K562 (cell line): ENCODE results near the gene MGP. TPM values are rescaled to one million over a fixed set of nuclear protein-coding genes. Genes with fewer than 3 reads are reported as not detected.

Experiments
- ATAC-seq: fragments of 200-7000 bp; cut with Tn5 transposase; 3 replicates; pipeline ENCODE4 v1.9.1; 2020; ENCODE audit warnings: moderate library complexity
- BruUV-seq: library from RNA; stranded (reverse); fragments of 400-500 nt; replicated peaks from 2 replicates; lab custom pipeline; 2021; lab: Mats Ljungman, UMichigan
- CTCF ChIA-PET: fragments of 300-600 bp; formaldehyde crosslinking; extraction: SDS; loops from one replicate; lab custom pipeline; 2021; ENCODE audit warnings: low intra/inter-chr PET ratio; lab: Yijun Ruan, JAX
- POLR2A ChIA-PET: fragments of 300-600, 350-650 bp; sonication (Branson Sonifier 250); formaldehyde crosslinking; extraction: SDS; loops from one replicate; lab custom pipeline; 2021; ENCODE audit warnings: antibody characterized with exemption, inconsistent platforms; lab: Yijun Ruan, JAX
- DNase-seq, 4 experiments: peaks; one replicate each; pipeline versions ENCODE4 v3.0.0 to v3.0.0-alpha.2; 2011 to 2018; ENCODE audit warnings: low spot score in 3 of 4, mixed read lengths in 3 of 4; ENCODE audit errors: extremely low read depth in 1 of 4
- FAIRE-seq: peaks from 2 replicates; lab custom pipeline; 2011; peaks lifted over from hg19 to GRCh38; lab: Jason Lieb, UNC
- H2AFZ ChIP-seq: 2 replicates; pipeline ENCODE4 v1.6.0; 2011; ENCODE audit warnings: low read depth, low read length, control low read depth, inconsistent platforms
- H3K27ac ChIP-seq: fragments of 200-600 bp; 3 replicates; pipeline ENCODE4 v1.8.0; 2011; ENCODE audit warnings: low read depth, mild to moderate bottlenecking, control low read depth, inconsistent platforms, low read length, moderate library complexity, mixed read lengths; ENCODE audit errors: extremely low read depth
- H3K27me3 ChIP-seq, 2 experiments: fragments of 300-600 bp in 1 of 2; 2 replicates in 1 of 2; 3 replicates in 1 of 2; pipeline versions ENCODE4 v1.6.0 to v1.8.0; 2011; ENCODE audit warnings: inconsistent platforms in 2 of 2, low read length in 2 of 2, mild to moderate bottlenecking in 1 of 2, mixed read lengths in 1 of 2, moderate library complexity in 1 of 2; ENCODE audit not compliant: control insufficient read depth in 2 of 2, insufficient read depth in 2 of 2
- H3K36me3 ChIP-seq: fragments of 300-600 bp; 3 replicates; pipeline ENCODE4 v1.8.0; 2011; ENCODE audit warnings: mild to moderate bottlenecking, low read length, inconsistent platforms; ENCODE audit not compliant: control insufficient read depth, insufficient read depth
- H3K4me1 ChIP-seq, 2 experiments: fragments of 200-600 bp in 1 of 2; replicated peaks in 1 of 2; 2 replicates in 1 of 2; 3 replicates in 1 of 2; pipeline versions ENCODE4 v1.5.1 to v1.8.0; 2011; ENCODE audit warnings: inconsistent platforms in 2 of 2, low read length in 2 of 2, mild to moderate bottlenecking in 1 of 2, mixed read lengths in 1 of 2, moderate library complexity in 1 of 2; ENCODE audit not compliant: control insufficient read depth in 2 of 2, insufficient read depth in 2 of 2
- H3K4me2 ChIP-seq: 2 replicates; pipeline ENCODE4 v1.6.1; 2011; ENCODE audit warnings: low read length, control low read depth, inconsistent platforms, mixed read lengths; ENCODE audit not compliant: insufficient read depth
- H3K4me3 ChIP-seq: fragments of 200-600 bp; sonication (generic), shearing (Covaris generic); 2 replicates; pipeline ENCODE4 v1.5.1; 2016; ENCODE audit warnings: control low read depth, inconsistent platforms
- H3K79me2 ChIP-seq: fragments of 200-600 bp; 3 replicates; pipeline ENCODE4 v1.8.0; 2011; ENCODE audit warnings: low read length, inconsistent platforms; ENCODE audit not compliant: control insufficient read depth, insufficient read depth
- H3K9ac ChIP-seq, 2 experiments: 2 replicates each; pipeline versions ENCODE4 v1.6.0 to v1.6.1; 2011; ENCODE audit warnings: low read depth in 2 of 2, low read length in 2 of 2, control low read depth in 1 of 2, inconsistent platforms in 1 of 2, mild to moderate bottlenecking in 1 of 2, mixed read lengths in 1 of 2; ENCODE audit not compliant: insufficient read depth in 1 of 2
- H3K9me1 ChIP-seq: one replicate; pipeline ENCODE4 v1.6.0; 2011; ENCODE audit warnings: inconsistent platforms, mild to moderate bottlenecking, low read length, moderate library complexity; ENCODE audit not compliant: control insufficient read depth, insufficient read depth
- H3K9me3 ChIP-seq: replicated peaks from 2 replicates; pipeline ENCODE4 v1.5.1; 2011; ENCODE audit warnings: low read depth, low read length, inconsistent platforms; ENCODE audit not compliant: control insufficient read depth, insufficient read depth
- H4K20me1 ChIP-seq: replicated peaks from 2 replicates; pipeline ENCODE4 v1.6.1; 2011; ENCODE audit warnings: low read length, inconsistent platforms, mixed read lengths; ENCODE audit not compliant: control insufficient read depth, insufficient read depth
- LCOR ChIP-seq: sonication (generic); formaldehyde crosslinking; IDR thresholded peaks from 2 replicates; pipeline ENCODE4 v1.8.0; 2022; ENCODE audit warnings: mild to moderate bottlenecking, missing genetic modification reagents
- ZNF696 ChIP-seq: fragments of 250-450 bp; sonication (Bioruptor Pico); conservative IDR thresholded peaks from 2 replicates; pipeline ENCODE4 v1.4.0; 2020; ENCODE audit warnings: mild to moderate bottlenecking, moderate library complexity
- WGBS: fragments of 100-300 bp; shearing (Covaris generic); methylation state at CpG from one replicate; pipeline ENCODE4 v1.1.6; 2016; ENCODE audit warnings: low coverage, mixed read lengths; ENCODE audit not compliant: insufficient coverage; ENCODE audit errors: missing lambda C conversion rate; 5-methylcytosine and 5-hydroxymethylcytosine counted together
- in situ Hi-C: fragments of 300-500 bp; cut with MboI; formaldehyde crosslinking; loops from 4 replicates; pipeline ENCODE4 v1.15.0; 2018; ENCODE audit warnings: inconsistent platforms, mixed read lengths
- intact Hi-C: fragments of 100-400 bp; cut with micrococcal nuclease; formaldehyde crosslinking; loops from 2 replicates; pipeline ENCODE4 v1.14.2; 2022
- polyA plus RNA-seq, 8 experiments: library from polyadenylated mRNA; depleted of rRNA in 4 of 8; stranded (reverse) in 5 of 8; unstranded in 3 of 8; fragments of >200 nt; fragmentation: Nextera tagmentation in 2 of 8; fragmentation: Illumina TruSeq in 1 of 8; extraction: Ambion mirVana in 2 of 8; extraction: Trizol in 1 of 8; gene quantifications; 2 replicates each; pipeline versions ENCODE4 v1.2.1 to v1.2.3, GENCODE V29; 2011 to 2014; ENCODE audit warnings: inconsistent platforms in 1 of 8, missing spikeins in 1 of 8
- total RNA-seq, 7 experiments: library from RNA; depleted of rRNA in 6 of 7; stranded (reverse); fragments of >200 nt in 6 of 7; fragmentation: Illumina TruSeq in 2 of 7; extraction: Trizol in 2 of 7; gene quantifications; 2 replicates each; pipeline versions ENCODE4 v1.2.1 to v1.2.3, GENCODE V29; 2011 to 2021; ENCODE audit warnings: low replicate concordance in 1 of 7
- TF ChIP-seq, protein P1 (sequence below): fragments of 450-650 bp; conservative IDR thresholded peaks from 2 replicates; pipeline ENCODE4 v1.6.1; 2016; ENCODE audit warnings: missing genetic modification characterization, low read depth, mild to moderate bottlenecking, control low read depth, missing compliant biosample characterization
- TF ChIP-seq, protein P2 (sequence below): sonication (generic); formaldehyde crosslinking; IDR thresholded peaks from 2 replicates; pipeline ENCODE4 v1.8.0; 2022; ENCODE audit warnings: mild to moderate bottlenecking, missing genetic modification reagents
- TF ChIP-seq, protein P3 (sequence below): fragments of 250-450 bp; sonication (Bioruptor Pico); IDR thresholded peaks from 2 replicates; pipeline ENCODE4 v1.5.0; 2021; ENCODE audit warnings: mild to moderate bottlenecking, borderline replicate concordance
- TF ChIP-seq, protein P4 (sequence below): sonication (generic); formaldehyde crosslinking; IDR thresholded peaks from 2 replicates; pipeline ENCODE4 v1.9.0; 2022; ENCODE audit warnings: mild to moderate bottlenecking, missing genetic modification reagents
- TF ChIP-seq, protein P5 (sequence below): fragments of 450-650 bp; IDR thresholded peaks from 2 replicates; pipeline ENCODE4 v1.6.1; 2016; ENCODE audit warnings: low read depth, mild to moderate bottlenecking, moderate library complexity

The MGP gene
- total and polyA plus RNA-seq, 9 of the 15 experiments (the other 6 are each of a cell fraction or from before 2014, with no cell fraction given): 1.2 TPM; not detected in 8

DNA sequence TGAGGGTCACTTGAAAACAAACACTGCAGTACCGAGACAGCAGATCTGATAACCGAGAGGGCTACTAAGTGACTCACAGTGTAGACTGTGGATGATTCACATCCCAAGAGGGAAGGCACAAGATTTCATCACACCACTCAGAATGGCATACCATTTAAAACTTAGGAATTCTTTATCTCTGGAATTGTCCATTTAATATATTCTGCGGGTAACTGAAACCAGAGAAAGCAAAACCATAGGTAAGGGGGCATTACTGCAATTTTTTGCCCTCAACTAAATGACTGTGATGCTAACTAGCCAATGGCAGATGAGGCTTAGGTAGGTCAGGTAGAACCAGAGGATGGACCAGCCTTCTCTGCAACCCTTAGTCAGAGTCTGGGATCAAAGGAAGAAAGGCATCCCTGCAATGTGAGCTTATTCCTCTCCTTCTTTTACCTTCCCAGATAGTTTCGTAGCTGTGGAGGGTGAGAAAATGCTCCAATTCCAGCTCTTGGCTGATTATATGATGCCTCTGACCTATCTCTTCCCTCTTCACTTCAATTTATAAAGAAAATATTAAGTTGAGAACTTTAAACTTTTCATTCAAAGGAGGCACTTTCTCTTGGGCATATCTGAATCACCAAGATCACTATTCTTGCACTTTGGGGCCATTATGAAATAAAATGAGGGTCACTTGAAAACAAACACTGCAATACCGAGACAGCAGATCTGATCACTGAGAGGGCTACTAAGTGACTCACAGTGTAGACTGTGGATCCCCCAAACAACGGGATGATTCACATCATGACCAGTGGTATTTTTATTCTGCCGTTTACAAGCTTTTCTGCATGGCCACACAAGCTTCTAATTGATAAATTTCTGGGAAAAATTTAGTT, 49.1 kb downstream of the MGP start:
- no peak overlapping the region; the same call in 2 of the 3 replicates for H3K27ac ChIP-seq
- ChIA-PET POLR2A (no interaction called here), CTCF (no interaction called here)
- FAIRE-seq: no peak
- 2% methylated on average over 6 of the region's 7 CpGs for WGBS
- no peak overlapping the region for H3K9ac ChIP-seq
- peak in 1 of 4 experiments; percentile 51 for DNase-seq
- no peaks in the 10 kb centered on the region for H3K36me3 ChIP-seq
- no peak overlapping the region for H3K4me3 ChIP-seq
- H3K4me2 ChIP-seq: no peak overlapping the region
- H4K20me1 ChIP-seq: no peaks in the 10 kb centered on the region
- H3K9me1 ChIP-seq: no peaks in the 10 kb centered on the region
- intact Hi-C loops: no loop called here
- H3K9me3 ChIP-seq: no peaks in the 10 kb centered on the region
- peak; percentile 74; the same call in 2 of the 3 replicates for ATAC-seq
- peaks cover 0 to 15% of the 10 kb centered on the region in 2 experiments; a peak in 3 of 5 replicates for H3K4me1 ChIP-seq
- BruUV-seq: no TSS peak
- no peak overlapping the region for H2AFZ ChIP-seq
- no peaks in the 10 kb centered on the region for H3K27me3 ChIP-seq
- in situ Hi-C loops: no loop called here
- no peaks in the 10 kb centered on the region for H3K79me2 ChIP-seq
- TF ChIP-seq, protein P1, sequence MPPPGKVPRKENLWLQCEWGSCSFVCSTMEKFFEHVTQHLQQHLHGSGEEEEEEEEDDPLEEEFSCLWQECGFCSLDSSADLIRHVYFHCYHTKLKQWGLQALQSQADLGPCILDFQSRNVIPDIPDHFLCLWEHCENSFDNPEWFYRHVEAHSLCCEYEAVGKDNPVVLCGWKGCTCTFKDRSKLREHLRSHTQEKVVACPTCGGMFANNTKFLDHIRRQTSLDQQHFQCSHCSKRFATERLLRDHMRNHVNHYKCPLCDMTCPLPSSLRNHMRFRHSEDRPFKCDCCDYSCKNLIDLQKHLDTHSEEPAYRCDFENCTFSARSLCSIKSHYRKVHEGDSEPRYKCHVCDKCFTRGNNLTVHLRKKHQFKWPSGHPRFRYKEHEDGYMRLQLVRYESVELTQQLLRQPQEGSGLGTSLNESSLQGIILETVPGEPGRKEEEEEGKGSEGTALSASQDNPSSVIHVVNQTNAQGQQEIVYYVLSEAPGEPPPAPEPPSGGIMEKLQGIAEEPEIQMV (tag): no peak
- TF ChIP-seq, protein P2, sequence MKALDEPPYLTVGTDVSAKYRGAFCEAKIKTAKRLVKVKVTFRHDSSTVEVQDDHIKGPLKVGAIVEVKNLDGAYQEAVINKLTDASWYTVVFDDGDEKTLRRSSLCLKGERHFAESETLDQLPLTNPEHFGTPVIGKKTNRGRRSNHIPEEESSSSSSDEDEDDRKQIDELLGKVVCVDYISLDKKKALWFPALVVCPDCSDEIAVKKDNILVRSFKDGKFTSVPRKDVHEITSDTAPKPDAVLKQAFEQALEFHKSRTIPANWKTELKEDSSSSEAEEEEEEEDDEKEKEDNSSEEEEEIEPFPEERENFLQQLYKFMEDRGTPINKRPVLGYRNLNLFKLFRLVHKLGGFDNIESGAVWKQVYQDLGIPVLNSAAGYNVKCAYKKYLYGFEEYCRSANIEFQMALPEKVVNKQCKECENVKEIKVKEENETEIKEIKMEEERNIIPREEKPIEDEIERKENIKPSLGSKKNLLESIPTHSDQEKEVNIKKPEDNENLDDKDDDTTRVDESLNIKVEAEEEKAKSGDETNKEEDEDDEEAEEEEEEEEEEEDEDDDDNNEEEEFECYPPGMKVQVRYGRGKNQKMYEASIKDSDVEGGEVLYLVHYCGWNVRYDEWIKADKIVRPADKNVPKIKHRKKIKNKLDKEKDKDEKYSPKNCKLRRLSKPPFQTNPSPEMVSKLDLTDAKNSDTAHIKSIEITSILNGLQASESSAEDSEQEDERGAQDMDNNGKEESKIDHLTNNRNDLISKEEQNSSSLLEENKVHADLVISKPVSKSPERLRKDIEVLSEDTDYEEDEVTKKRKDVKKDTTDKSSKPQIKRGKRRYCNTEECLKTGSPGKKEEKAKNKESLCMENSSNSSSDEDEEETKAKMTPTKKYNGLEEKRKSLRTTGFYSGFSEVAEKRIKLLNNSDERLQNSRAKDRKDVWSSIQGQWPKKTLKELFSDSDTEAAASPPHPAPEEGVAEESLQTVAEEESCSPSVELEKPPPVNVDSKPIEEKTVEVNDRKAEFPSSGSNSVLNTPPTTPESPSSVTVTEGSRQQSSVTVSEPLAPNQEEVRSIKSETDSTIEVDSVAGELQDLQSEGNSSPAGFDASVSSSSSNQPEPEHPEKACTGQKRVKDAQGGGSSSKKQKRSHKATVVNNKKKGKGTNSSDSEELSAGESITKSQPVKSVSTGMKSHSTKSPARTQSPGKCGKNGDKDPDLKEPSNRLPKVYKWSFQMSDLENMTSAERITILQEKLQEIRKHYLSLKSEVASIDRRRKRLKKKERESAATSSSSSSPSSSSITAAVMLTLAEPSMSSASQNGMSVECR (CRISPR knock-in tag): no peak
- TF ChIP-seq, protein P3, sequence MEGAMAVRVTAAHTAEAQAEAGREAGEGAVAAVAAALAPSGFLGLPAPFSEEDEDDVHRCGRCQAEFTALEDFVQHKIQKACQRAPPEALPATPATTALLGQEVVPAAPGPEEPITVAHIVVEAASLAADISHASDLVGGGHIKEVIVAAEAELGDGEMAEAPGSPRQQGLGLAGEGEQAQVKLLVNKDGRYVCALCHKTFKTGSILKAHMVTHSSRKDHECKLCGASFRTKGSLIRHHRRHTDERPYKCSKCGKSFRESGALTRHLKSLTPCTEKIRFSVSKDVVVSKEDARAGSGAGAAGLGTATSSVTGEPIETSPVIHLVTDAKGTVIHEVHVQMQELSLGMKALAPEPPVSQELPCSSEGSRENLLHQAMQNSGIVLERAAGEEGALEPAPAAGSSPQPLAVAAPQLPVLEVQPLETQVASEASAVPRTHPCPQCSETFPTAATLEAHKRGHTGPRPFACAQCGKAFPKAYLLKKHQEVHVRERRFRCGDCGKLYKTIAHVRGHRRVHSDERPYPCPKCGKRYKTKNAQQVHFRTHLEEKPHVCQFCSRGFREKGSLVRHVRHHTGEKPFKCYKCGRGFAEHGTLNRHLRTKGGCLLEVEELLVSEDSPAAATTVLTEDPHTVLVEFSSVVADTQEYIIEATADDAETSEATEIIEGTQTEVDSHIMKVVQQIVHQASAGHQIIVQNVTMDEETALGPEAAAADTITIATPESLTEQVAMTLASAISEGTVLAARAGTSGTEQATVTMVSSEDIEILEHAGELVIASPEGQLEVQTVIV: no peak
- TF ChIP-seq, protein P4, sequence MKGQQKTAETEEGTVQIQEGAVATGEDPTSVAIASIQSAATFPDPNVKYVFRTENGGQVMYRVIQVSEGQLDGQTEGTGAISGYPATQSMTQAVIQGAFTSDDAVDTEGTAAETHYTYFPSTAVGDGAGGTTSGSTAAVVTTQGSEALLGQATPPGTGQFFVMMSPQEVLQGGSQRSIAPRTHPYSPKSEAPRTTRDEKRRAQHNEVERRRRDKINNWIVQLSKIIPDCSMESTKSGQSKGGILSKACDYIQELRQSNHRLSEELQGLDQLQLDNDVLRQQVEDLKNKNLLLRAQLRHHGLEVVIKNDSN: no peak
- TF ChIP-seq ZNF696 (CRISPR knock-in tag) (no peak), LCOR (CRISPR knock-in tag) (no peak)
- TF ChIP-seq, protein P5, sequence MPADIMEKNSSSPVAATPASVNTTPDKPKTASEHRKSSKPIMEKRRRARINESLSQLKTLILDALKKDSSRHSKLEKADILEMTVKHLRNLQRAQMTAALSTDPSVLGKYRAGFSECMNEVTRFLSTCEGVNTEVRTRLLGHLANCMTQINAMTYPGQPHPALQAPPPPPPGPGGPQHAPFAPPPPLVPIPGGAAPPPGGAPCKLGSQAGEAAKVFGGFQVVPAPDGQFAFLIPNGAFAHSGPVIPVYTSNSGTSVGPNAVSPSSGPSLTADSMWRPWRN: no peak
